Psoas muscle (tissue), 8 donors: ENCODE results near the gene CHTF18. TPM values are rescaled to one million over a fixed set of nuclear protein-coding genes. Genes with fewer than 3 reads are reported as not detected.
A peak's percentile ranks its signal among the peaks of the same experiment; 100 is the strongest.

Experiments
- ATAC-seq, 4 donors: fragments of 200-7000 bp; cut with Tn5 transposase; one replicate each; pipeline ENCODE4 v1.9.1; 2020; ENCODE audit warnings: moderate library complexity in 3 of 4, mild to moderate bottlenecking in 2 of 4
- DNase-seq, 2 donors: peaks; one replicate each; pipeline ENCODE4 v3.0.0-alpha.2; 2020
- H3K27ac ChIP-seq: fragments of 200-600 bp; one replicate; pipeline ENCODE4 v1.8.0; 2022
- H3K27me3 ChIP-seq, 3 donors: fragments of 200-600 bp in 1 of 3; one replicate each; pipeline versions ENCODE4 v1.6.1 to v1.8.0; 2013 to 2022; ENCODE audit warnings: low read length in 2 of 3, mild to moderate bottlenecking in 2 of 3, moderate library complexity in 1 of 3; ENCODE audit not compliant: insufficient read depth in 3 of 3
- H3K36me3 ChIP-seq, 2 donors: fragments of 200-600 bp in 1 of 2; one replicate each; pipeline versions ENCODE4 v1.6.1 to v1.8.0; 2013 to 2022; ENCODE audit warnings: low read depth in 1 of 2, mild to moderate bottlenecking in 1 of 2, moderate library complexity in 1 of 2; ENCODE audit not compliant: insufficient read depth in 1 of 2
- H3K4me1 ChIP-seq: fragments of 200-600 bp; one replicate; pipeline ENCODE4 v1.8.0; 2022
- H3K4me3 ChIP-seq: fragments of 200-600 bp; one replicate; pipeline ENCODE4 v1.8.0; 2022; ENCODE audit warnings: mild to moderate bottlenecking
- H3K9me3 ChIP-seq: fragments of 200-600 bp; one replicate; pipeline ENCODE4 v1.8.0; 2022
- CTCF ChIP-seq: fragments of 200-600 bp; IDR thresholded peaks from one replicate; pipeline ENCODE4 v1.8.0; 2022; ENCODE audit warnings: antibody characterized with exemption
- WGBS, 3 donors: extraction: QIAGEN DNeasy Blood & Tissue Kit; methylation state at CpG; one replicate each; pipeline versions ENCODE4 v1.1.6 to v1.1.7; 2013; 5-methylcytosine and 5-hydroxymethylcytosine counted together
- intact Hi-C, 2 donors: fragments of 100-400 bp; cut with DNase I; formaldehyde crosslinking; loops; one replicate each; pipeline versions ENCODE4 v1.11.0 to v1.14.2; 2022
- polyA plus RNA-seq, 3 donors: library from polyadenylated mRNA; stranded (reverse); fragments of 200-250 nt; gene quantifications; one replicate each; pipeline ENCODE4 v1.2.3, GENCODE V29; 2013
- total RNA-seq, 4 donors: library from RNA; stranded (reverse); fragmentation: NEBNext Ultra II Directional in 2 of 4; extraction: Animal tissue kit (Norgen Biotek cat#: 25700) in 2 of 4; gene quantifications; one replicate each; pipeline versions ENCODE4 v1.2.1 to v1.2.4, GENCODE V29; 2021 to 2023
- donor health status: healthy with polysubstance abuse.
- donor health status: DM: no; HTN: no; CAD: no; lungs with moderate emphysema.
- donor health status: Bipolar disorder and iron deficiency.
- donor health status: healthy.
- donor health status: DM: yes; HTN: yes; CAD: no.
- donor health status: DM: no; HTN: no; CAD: no.
- donor health status: DM: no; HTN: no; CAD: no.
- donor health status: DM: yes; HTN: yes; CAD: no.

The CHTF18 gene
- total and polyA plus RNA-seq, 7 donors: 1.7 to 8.4 (median 3.9) TPM

DNA sequence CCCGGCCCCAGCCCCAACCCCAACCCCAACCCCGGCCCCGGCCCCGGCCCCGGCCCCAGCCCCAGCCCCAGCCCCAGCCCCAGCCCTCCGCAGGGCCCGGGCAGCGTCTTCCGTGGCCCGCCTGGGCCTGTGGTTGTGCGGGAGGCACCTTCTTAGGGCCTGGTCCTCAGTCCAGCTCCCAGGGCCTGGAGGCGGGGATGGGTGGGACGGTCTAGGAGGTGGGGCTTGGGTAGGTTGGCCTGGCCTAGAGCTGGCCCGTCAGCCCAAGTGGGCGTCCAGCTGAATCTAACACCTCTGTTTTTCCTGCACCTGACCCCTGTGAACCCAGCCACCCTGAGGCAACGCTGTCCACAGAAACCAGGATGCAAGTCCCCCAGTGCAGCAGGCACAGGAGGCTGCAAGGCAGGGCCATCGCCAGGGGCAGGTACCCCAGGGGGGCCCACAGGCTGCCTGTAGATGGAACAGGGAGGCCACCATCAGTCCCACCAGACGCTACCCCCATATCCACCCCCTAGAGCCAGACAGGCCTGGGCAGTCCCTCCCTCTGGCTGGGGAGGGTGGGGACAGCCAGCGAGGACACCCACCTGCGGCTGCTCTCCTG, 19.1 kb upstream of the CHTF18 start:
- Histone ChIP-seq H3K27ac (no peak overlapping the region), H3K4me3 (no peak overlapping the region), H3K36me3 (no peaks in the 10 kb centered on the region), H3K27me3 (peaks cover 0 to 22% (median 10%) of the 10 kb centered on the region in 3 donors), H3K9me3 (no peaks in the 10 kb centered on the region), H3K4me1 (no peaks in the 10 kb centered on the region)
- WGBS, 3 donors: 25 to 65% (median 34%) methylated on average over 14 to 20 of the region's 20 CpGs
- ATAC-seq: no peak
- intact Hi-C loops: no loop called here
- DNase-seq: no peak
- TF ChIP-seq CTCF: no peak

- no peaks in the 10 kb centered on the region for H3K4me1 ChIP-seq
- no peak for DNase-seq
- no peak for ATAC-seq
- H3K9me3 ChIP-seq: no peaks in the 10 kb centered on the region
- H3K27me3 ChIP-seq: peaks cover 0 to 16% (median 8%) of the 10 kb centered on the region in 3 donors
- TF ChIP-seq CTCF: no peak
- H3K4me3 ChIP-seq: no peak overlapping the region
- H3K36me3 ChIP-seq: no peaks in the 10 kb centered on the region
- H3K27ac ChIP-seq: no peak overlapping the region
- 60 to 64% (median 62%) methylated on average over 15 to 19 of the region's 19 CpGs for WGBS, 3 donors
- intact Hi-C loops: no loop called here
Measured at GRCh38 chr16:769934-770333, 18.5 kb upstream of the CHTF18 start.

DNA sequence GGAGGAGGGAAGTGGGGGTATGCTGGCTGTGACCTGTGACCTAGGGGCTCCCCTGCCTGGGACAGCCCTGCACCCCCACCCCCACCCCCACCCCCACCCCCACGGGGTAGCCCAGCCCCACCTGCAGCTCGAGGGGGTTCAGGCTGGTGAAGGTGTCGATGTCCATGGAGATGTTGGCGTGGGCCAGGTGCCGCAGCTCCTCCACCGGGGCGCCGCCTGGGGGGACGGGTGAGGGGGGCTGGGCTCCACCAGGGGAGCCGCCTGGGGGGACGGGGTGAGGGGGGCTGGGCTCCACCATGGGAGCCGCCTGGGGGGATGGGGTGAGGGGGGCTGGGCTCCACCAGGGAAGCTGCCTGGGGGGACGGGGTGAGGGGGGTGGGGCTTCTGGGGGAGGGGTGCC, 18.0 kb upstream of the CHTF18 start:
- no peak for DNase-seq
- no peak for TF ChIP-seq CTCF
- H3K4me3 ChIP-seq: no peak overlapping the region
- ATAC-seq: no peak
- peaks cover 0 to 14% (median 8%) of the 10 kb centered on the region in 3 donors for H3K27me3 ChIP-seq
- WGBS, 3 donors: 25 to 68% (median 59%) methylated on average over 1 to 13 of the region's 13 CpGs
- H3K4me1 ChIP-seq: no peaks in the 10 kb centered on the region
- intact Hi-C loops: no loop called here
- H3K27ac ChIP-seq: no peak overlapping the region
- no peaks in the 10 kb centered on the region for H3K9me3 ChIP-seq
- H3K36me3 ChIP-seq: no peaks in the 10 kb centered on the region

GRCh38 chr16:772959-773358, 15.5 kb upstream of the CHTF18 start:
- no peak overlapping the region for H3K27ac ChIP-seq
- no peaks in the 10 kb centered on the region for H3K4me1 ChIP-seq
- H3K4me3 ChIP-seq: no peak overlapping the region
- DNase-seq (peak in 1 of 2 donors; percentile 12), ATAC-seq (no peak)
- H3K36me3 ChIP-seq: no peaks in the 10 kb centered on the region
- TF ChIP-seq CTCF: no peak
- peaks cover 0 to 30% (median 10%) of the 10 kb centered on the region in 3 donors for H3K27me3 ChIP-seq
- intact Hi-C loops: no loop called here
- no peaks in the 10 kb centered on the region for H3K9me3 ChIP-seq
- 76 to 78% (median 77%) methylated on average over 18 of the region's 18 CpGs for WGBS, 3 donors
